Gastrocnemius medialis (tissue), 4 donors: ENCODE data around the gene JUNB.

Experiments used
- POLR2A ChIP-seq, 2 donors: fragments of 450-650 bp; IDR thresholded peaks; one replicate each; pipeline ENCODE4 v1.6.1; 2017; ENCODE audit warnings: antibody characterized with exemption in 2 of 2, mild to moderate bottlenecking in 2 of 2, moderate library complexity in 2 of 2
- TF ChIP-seq, protein P1 (sequence below), 5 experiments: fragments of 450-650 bp in 3 of 5; fragments of 200-600 bp in 2 of 5; sonication (generic) in 2 of 5; IDR thresholded peaks in 4 of 5; conservative IDR thresholded peaks in 1 of 5; 1 replicate in 4 of 5; 2 replicates in 1 of 5; pipeline ENCODE4 v1.5.1; 2016 to 2019; ENCODE audit warnings: antibody characterized with exemption in 5 of 5, mild to moderate bottlenecking in 3 of 5, moderate library complexity in 3 of 5

DNA sequence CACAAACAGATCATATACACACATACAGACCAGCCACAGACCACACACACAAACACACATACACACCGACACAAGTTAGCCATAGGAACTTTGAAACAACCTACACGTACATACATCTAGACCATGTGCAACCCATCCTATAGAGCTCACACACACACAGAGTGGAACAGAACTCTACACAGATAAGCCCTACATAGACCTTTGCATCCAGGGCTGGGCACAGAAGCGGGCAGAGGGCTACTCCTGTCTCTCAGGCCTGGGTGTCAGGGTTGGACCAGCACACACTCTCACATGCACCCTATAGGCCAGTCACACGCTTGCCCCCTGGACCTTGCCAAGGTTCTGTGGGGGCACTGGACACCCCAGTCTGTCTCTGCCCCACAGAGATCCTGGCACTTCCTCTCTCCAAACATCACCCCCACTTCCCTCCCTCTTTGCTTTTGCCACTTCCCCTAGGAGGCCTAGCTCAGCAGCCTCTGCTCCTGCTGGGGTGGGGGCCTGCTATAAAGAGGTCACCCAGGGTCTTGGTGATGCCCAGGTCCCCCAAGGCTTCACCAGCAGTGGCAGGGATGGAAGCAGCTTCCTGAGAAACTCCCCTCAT is 5.8 kb upstream of the JUNB start:
- TF ChIP-seq, protein P1, sequence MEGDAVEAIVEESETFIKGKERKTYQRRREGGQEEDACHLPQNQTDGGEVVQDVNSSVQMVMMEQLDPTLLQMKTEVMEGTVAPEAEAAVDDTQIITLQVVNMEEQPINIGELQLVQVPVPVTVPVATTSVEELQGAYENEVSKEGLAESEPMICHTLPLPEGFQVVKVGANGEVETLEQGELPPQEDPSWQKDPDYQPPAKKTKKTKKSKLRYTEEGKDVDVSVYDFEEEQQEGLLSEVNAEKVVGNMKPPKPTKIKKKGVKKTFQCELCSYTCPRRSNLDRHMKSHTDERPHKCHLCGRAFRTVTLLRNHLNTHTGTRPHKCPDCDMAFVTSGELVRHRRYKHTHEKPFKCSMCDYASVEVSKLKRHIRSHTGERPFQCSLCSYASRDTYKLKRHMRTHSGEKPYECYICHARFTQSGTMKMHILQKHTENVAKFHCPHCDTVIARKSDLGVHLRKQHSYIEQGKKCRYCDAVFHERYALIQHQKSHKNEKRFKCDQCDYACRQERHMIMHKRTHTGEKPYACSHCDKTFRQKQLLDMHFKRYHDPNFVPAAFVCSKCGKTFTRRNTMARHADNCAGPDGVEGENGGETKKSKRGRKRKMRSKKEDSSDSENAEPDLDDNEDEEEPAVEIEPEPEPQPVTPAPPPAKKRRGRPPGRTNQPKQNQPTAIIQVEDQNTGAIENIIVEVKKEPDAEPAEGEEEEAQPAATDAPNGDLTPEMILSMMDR (IDR thresholded peaks at IDR 0.05 in 4 of 5, conservative IDR thresholded peaks at IDR 0.05 in 1 of 5): no peak
- no peak for TF ChIP-seq POLR2A (IDR thresholded peaks at IDR 0.05)
